HFF-Myc (cell line): Measurements from ENCODE around the gene TLX3.
"Not testable (repeated sequence)": the region's sequence is repeated elsewhere in the genome, so short reads cannot be mapped to it uniquely, and the experiment has no call there.

Experiments
- DNase-seq: peaks from one replicate; pipeline ENCODE4 v3.0.0-alpha.2; 2011; ENCODE audit warnings: low read depth; ENCODE audit errors: extremely low read depth
- H3K4me3 ChIP-seq: replicated peaks from 2 replicates; pipeline ENCODE4 v1.5.1; 2011; ENCODE audit warnings: low read depth, mild to moderate bottlenecking, control low read depth, low read length
- CTCF ChIP-seq: IDR thresholded peaks from 2 replicates; pipeline ENCODE4 v1.5.1; 2012; ENCODE audit warnings: mild to moderate bottlenecking, low read depth, low read length, control low read depth; ENCODE audit errors: missing control alignments

Gene TLX3

GRCh38 chr5:171285465-171285864, 23.6 kb upstream of the TLX3 start:
- no peak for DNase-seq
- no peak overlapping the region for H3K4me3 ChIP-seq
- TF ChIP-seq CTCF: no peak

GRCh38 chr5:171288066-171288465, 21.0 kb upstream of the TLX3 start:
- no peak overlapping the region for H3K4me3 ChIP-seq
- no peak for DNase-seq
- TF ChIP-seq CTCF: no peak

- no peak for TF ChIP-seq CTCF
- no peak for DNase-seq
- no peak overlapping the region for H3K4me3 ChIP-seq
Observed at GRCh38 chr5:171291371-171291770, 17.7 kb upstream of the TLX3 start.

GRCh38 chr5:171295299-171295698, 13.7 kb upstream of the TLX3 start:
- no peak for DNase-seq
- no peak for TF ChIP-seq CTCF
- no peak overlapping the region for H3K4me3 ChIP-seq

- no peak for TF ChIP-seq CTCF
- H3K4me3 ChIP-seq: no peak overlapping the region
- DNase-seq: no peak
Observed at GRCh38 chr5:171295801-171296200, 13.2 kb upstream of the TLX3 start.

GRCh38 chr5:171297941-171298340, 11.1 kb upstream of the TLX3 start:
- not testable (repeated sequence) for H3K4me3 ChIP-seq, DNase-seq

GRCh38 chr5:171299228-171299627, 9.8 kb upstream of the TLX3 start:
- no peak for DNase-seq
- no peak for TF ChIP-seq CTCF
- no peak overlapping the region for H3K4me3 ChIP-seq

- TF ChIP-seq CTCF: no peak
- DNase-seq: no peak
- H3K4me3 ChIP-seq: no peak overlapping the region
Observed at GRCh38 chr5:171299851-171300250, 9.2 kb upstream of the TLX3 start.
